Ovary (tissue), 3 donors: ENCODE data around the gene CACNA1F.

Experiments
- EP300 ChIP-seq: sonication (generic); formaldehyde crosslinking; IDR thresholded peaks from one replicate; pipeline ENCODE4 v1.6.1; 2017; ENCODE audit warnings: antibody characterized with exemption
- TF ChIP-seq, protein P1 (sequence below), 3 donors: fragments of 450-650 bp in 2 of 3; fragments of 200-600 bp in 1 of 3; IDR thresholded peaks; one replicate each; pipeline versions ENCODE4 v1.5.1 to v1.8.0; 2016 to 2022; ENCODE audit warnings: antibody characterized with exemption in 3 of 3, mild to moderate bottlenecking in 1 of 3
- donor health status: DM: no; HTN: no; CAD: no.

DNA sequence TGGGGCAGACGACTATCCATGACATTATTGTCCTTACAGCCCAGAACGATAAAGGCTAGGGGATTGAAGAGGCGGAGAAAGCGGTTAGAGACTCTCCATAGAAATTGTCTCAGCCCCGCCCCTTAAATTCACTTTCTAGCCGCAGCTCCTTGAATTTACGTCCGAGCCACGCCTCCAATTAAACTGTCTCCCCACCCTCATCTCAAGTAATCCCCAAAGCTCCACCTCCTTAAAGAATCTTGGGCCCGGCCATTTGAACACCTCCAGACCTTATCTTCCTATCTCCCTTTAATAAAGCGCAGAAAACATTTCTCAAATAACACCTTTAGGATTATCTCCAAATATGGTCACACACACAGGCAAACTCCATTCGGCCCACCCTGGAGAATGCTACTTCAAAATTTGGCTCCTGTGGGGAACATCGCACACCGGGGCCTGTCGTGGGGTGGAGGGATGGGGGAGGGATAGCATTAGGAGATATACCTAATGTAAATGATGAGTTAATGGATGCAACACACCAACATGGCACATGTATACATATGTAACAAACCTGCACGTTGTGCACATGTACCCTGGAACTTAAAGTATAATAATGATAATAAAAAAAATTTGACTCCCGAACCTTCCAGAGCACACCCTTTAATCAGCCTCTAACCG, 77.8 kb downstream of the CACNA1F start:
- TF ChIP-seq, protein P1, sequence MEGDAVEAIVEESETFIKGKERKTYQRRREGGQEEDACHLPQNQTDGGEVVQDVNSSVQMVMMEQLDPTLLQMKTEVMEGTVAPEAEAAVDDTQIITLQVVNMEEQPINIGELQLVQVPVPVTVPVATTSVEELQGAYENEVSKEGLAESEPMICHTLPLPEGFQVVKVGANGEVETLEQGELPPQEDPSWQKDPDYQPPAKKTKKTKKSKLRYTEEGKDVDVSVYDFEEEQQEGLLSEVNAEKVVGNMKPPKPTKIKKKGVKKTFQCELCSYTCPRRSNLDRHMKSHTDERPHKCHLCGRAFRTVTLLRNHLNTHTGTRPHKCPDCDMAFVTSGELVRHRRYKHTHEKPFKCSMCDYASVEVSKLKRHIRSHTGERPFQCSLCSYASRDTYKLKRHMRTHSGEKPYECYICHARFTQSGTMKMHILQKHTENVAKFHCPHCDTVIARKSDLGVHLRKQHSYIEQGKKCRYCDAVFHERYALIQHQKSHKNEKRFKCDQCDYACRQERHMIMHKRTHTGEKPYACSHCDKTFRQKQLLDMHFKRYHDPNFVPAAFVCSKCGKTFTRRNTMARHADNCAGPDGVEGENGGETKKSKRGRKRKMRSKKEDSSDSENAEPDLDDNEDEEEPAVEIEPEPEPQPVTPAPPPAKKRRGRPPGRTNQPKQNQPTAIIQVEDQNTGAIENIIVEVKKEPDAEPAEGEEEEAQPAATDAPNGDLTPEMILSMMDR (IDR thresholded peaks at IDR 0.05): no peak
- TF ChIP-seq EP300: no peak
